ENCODE measurements around the gene UNC5CL. TPM values are rescaled to one million over a fixed set of nuclear protein-coding genes. Genes with fewer than 3 reads are reported as not detected.

The UNC5CL gene, protein sequence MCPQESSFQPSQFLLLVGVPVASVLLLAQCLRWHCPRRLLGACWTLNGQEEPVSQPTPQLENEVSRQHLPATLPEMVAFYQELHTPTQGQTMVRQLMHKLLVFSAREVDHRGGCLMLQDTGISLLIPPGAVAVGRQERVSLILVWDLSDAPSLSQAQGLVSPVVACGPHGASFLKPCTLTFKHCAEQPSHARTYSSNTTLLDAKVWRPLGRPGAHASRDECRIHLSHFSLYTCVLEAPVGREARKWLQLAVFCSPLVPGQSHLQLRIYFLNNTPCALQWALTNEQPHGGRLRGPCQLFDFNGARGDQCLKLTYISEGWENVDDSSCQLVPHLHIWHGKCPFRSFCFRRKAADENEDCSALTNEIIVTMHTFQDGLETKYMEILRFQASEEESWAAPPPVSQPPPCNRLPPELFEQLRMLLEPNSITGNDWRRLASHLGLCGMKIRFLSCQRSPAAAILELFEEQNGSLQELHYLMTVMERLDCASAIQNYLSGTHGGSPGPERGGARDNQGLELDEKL
- total RNA-seq (2021; ENCODE audit: unreplicated experiment) (2.2 TPM), Bru-seq, nascent RNA (percentile 55 among the genes with signal in this experiment), BruChase-seq, experiment 1, labeled RNA remaining after a 6-hour chase (percentile 66 among the genes with signal in this experiment), BruChase-seq, experiment 2, labeled RNA remaining after a 2-hour chase (percentile 79 among the genes with signal in this experiment)
- 1.9 and 2.0 TPM in 2 replicates for polyA plus RNA-seq (2012)
- long read RNA-seq, partial matches to known transcripts = 0 of 2 reads
- long read RNA-seq, other reads (novel, unspliced or antisense) = 2 of 2 reads

DNA sequence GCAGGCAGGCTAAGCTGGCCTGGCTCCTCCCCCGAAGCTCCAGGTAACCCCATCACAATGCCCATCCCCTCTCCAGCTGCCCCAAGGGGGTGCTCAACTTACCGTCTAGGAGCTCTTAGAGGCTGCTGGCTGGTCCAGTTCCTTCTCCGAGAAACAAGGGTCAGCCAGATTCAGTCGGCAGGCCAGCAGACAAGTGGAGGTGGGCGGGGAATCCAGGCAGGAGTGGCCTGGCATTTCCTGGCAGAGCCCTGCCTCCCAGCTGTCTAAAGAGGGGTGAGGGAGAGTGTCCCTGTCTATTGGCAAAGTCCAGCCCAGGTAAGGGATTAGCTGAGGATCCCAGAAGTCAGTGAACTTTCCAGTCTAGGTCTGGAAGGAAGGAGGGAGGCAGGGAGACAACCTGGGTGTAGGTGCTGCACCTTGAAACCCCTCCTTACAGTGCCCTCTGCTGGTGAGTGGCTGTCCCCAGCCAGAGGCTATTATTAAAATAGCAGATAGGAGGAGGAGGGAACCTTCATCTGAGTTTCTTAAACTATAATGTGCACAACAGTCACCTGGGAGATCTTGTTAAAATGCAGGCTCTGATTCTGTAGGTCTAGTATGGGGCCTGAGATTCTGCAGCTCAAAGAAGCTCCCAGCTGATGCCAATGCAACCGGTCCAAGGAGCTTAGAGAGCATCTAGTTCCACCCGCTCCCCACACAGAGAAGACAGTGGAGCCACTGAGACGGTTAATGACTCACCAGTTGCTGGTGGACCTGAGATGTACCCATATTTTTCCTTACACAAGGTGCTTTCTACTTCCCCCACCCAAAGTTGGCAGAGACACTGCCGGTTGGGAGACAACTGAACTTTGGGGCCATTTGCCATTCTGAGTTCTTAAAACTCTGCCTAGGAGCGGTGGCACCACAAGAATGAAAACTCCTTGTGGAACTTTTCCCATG, at the start of gene UNC5CL:
Gene UNC5CL, minus strand, starts transcription at position 162 of the 939 bp plus-strand sequence. CDS start 4,147 bp downstream, outside the sequence.
- peak; percentile 91 for ATAC-seq
- TF ChIP-seq, protein P1, sequence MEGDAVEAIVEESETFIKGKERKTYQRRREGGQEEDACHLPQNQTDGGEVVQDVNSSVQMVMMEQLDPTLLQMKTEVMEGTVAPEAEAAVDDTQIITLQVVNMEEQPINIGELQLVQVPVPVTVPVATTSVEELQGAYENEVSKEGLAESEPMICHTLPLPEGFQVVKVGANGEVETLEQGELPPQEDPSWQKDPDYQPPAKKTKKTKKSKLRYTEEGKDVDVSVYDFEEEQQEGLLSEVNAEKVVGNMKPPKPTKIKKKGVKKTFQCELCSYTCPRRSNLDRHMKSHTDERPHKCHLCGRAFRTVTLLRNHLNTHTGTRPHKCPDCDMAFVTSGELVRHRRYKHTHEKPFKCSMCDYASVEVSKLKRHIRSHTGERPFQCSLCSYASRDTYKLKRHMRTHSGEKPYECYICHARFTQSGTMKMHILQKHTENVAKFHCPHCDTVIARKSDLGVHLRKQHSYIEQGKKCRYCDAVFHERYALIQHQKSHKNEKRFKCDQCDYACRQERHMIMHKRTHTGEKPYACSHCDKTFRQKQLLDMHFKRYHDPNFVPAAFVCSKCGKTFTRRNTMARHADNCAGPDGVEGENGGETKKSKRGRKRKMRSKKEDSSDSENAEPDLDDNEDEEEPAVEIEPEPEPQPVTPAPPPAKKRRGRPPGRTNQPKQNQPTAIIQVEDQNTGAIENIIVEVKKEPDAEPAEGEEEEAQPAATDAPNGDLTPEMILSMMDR (IDR thresholded peaks at IDR 0.05 in 2 of 3, conservative IDR thresholded peaks at IDR 0.05 in 1 of 3; ENCODE audit: borderline replicate concordance in 1 of 3, insufficient read depth in 1 of 3, low read depth in 2 of 3, low read length in 2 of 3) = peak; percentile 76 to 96 (median 93)
- TF ChIP-seq, protein P2, sequence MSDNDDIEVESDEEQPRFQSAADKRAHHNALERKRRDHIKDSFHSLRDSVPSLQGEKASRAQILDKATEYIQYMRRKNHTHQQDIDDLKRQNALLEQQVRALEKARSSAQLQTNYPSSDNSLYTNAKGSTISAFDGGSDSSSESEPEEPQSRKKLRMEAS (IDR thresholded peaks at IDR 0.05) = no peak
- TF ChIP-seq, protein P3, sequence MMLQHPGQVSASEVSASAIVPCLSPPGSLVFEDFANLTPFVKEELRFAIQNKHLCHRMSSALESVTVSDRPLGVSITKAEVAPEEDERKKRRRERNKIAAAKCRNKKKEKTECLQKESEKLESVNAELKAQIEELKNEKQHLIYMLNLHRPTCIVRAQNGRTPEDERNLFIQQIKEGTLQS (IDR thresholded peaks at IDR 0.05) = no peak
- TF ChIP-seq JUND (IDR thresholded peaks at IDR 0.05) (no peak), TCF7L2 (IDR thresholded peaks at IDR 0.05; ENCODE audit: borderline replicate concordance, extremely low read depth, insufficient read depth, insufficient read length) (no peak), SRF (IDR thresholded peaks at IDR 0.05; ENCODE audit: low read depth) (no peak), FOSL1 (IDR thresholded peaks at IDR 0.05; ENCODE audit: low read depth) (no peak), ZNF274 (IDR thresholded peaks at IDR 0.05; ENCODE audit: low read depth, low read length) (no peak), EZH2 (IDR thresholded peaks at IDR 0.05) (no peak), RAD21 (IDR thresholded peaks at IDR 0.05; ENCODE audit: low read depth) (peak; percentile 71), YY1 (IDR thresholded peaks at IDR 0.05; ENCODE audit: extremely low read depth, insufficient replicate concordance, low read depth, low read length) (no peak), ZBTB33 (IDR thresholded peaks at IDR 0.05; ENCODE audit: extremely low read depth, insufficient replicate concordance, low read length) (no peak), ZFX (IDR thresholded peaks at IDR 0.05) (no peak), SIN3A (IDR thresholded peaks at IDR 0.05; ENCODE audit: low read depth) (no peak), ELF1 (IDR thresholded peaks at IDR 0.05; ENCODE audit: borderline replicate concordance, low read depth) (no peak), CBX3 (IDR thresholded peaks at IDR 0.05; ENCODE audit: low read depth) (0 out of 2 replicates have a peak, but pooled peaks have one; percentile 33)

More for the DNA sequence above, at the start of gene UNC5CL:
- RAD21 ChIA-PET (ENCODE audit: low non-redundant PET in 1 of 2, low total read pairs in 2 of 2, uncharacterized antibody in 2 of 2, unreplicated experiment in 2 of 2) = no interaction called here
- Histone ChIP-seq H3K9me3 (ENCODE audit: control insufficient read depth in 1 of 2, insufficient read depth in 1 of 2, low read depth in 1 of 2, low read length in 2 of 2) (no peaks in the 10 kb centered on the region), H3K27ac (ENCODE audit: low read depth, low read length) (peak within 1 kb of the TSS; percentile 39; the same call in 1 of the 2 replicates), H2AFZ (ENCODE audit: low read depth, low read length, poor library complexity, severe bottlenecking) (peak within 1 kb of the TSS; percentile 80), H3K36me3 (ENCODE audit: control insufficient read depth in 1 of 2, insufficient read depth in 2 of 2, low read length in 2 of 2) (no peaks in the 10 kb centered on the region), H3K9me2 (ENCODE audit: insufficient read depth) (no peaks in the 10 kb centered on the region), H3K79me2 (ENCODE audit: insufficient read depth, low read length) (no peaks in the 10 kb centered on the region), H3K4me3 (replicated peaks in 1 of 2; ENCODE audit: low read depth in 1 of 2, low read length in 2 of 2) (0 out of 4 replicates have a peak within 1 kb of the TSS, but pooled peaks of 1 of the 2 experiments have one; percentile 2), H3K9ac (ENCODE audit: low read length) (no peak within 1 kb of the TSS), H3K4me1 (ENCODE audit: control insufficient read depth in 1 of 2, insufficient read depth in 2 of 2, low read length in 2 of 2) (peaks cover 23 to 43% of the 10 kb centered on the region in 2 experiments; a peak in 3 of 4 replicates), H4K20me1 (ENCODE audit: insufficient read depth) (no peaks in the 10 kb centered on the region), H3K27me3 (ENCODE audit: insufficient read depth, low read length) (no peaks in the 10 kb centered on the region), H3K4me2 (ENCODE audit: low read length) (peak within 1 kb of the TSS; percentile 54)
- CTCF ChIA-PET = interaction anchor here (0.7 to 2.9 kb wide), 14 partner anchors 10 to 1671 kb away, joined by 3 to 22 read pairs (median 3); partner anchors contain the start of genes NFYA and OARD1
- POLR2A ChIA-PET = no interaction called here
- intact Hi-C loops (cut with micrococcal nuclease) = no loop called here
- BruUV-seq (replicated peaks) = no TSS peak
- peak; percentile 27 for DNase-seq (ENCODE audit: low read depth, low spot score)
